ENCODE results near the gene CDC34.

Gene CDC34

DNA sequence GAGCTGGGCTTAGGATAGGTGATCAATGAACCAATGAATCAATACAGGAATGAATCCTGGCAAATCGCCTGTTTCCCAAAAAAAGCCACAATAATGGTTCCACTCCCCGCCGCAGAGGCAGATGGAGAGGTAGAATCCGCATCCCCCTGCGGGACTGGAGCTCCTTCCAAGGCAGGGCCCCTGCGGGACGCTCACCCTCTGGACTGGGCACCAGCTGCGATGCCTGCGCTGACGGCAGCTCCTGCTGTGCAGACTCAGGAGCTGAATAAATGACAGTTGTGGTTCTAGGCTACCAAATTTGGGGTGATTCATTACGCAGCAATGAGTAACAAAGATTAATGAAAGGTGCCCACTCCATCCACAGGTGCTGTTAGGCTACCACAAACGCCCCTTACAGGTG lies 8.8 kb upstream of the CDC34 start:
- no peak overlapping the region for H3K4me3 ChIP-seq (ENCODE audit: low read length in 2 of 2)
- no peaks in the 10 kb centered on the region for H3K4me1 ChIP-seq (ENCODE audit: control insufficient read depth in 2 of 2, insufficient read depth in 2 of 2, low read length in 2 of 2)
- peaks cover 0 to 3% of the 10 kb centered on the region in 2 donors for H3K27me3 ChIP-seq (ENCODE audit: control insufficient read depth in 2 of 2, insufficient read depth in 2 of 2, low read length in 2 of 2)
- no peak overlapping the region for H3K9ac ChIP-seq (ENCODE audit: low read depth in 1 of 2, low read length in 2 of 2)
- no peaks in the 10 kb centered on the region for H3K9me3 ChIP-seq (ENCODE audit: control insufficient read depth in 2 of 2, low read length in 2 of 2)
- H3K27ac ChIP-seq (ENCODE audit: low read depth in 2 of 2, low read length in 2 of 2) = no peak overlapping the region
- H3K36me3 ChIP-seq (ENCODE audit: control insufficient read depth in 2 of 2, insufficient read depth in 2 of 2, low read length in 2 of 2) = no peaks in the 10 kb centered on the region

GRCh38 chr19:524062-524674 lies 7.4 kb upstream of the CDC34 start:
- no peak overlapping the region for H3K4me3 ChIP-seq (ENCODE audit: low read length in 2 of 2)
- no peak overlapping the region for H3K27ac ChIP-seq (ENCODE audit: low read depth in 2 of 2, low read length in 2 of 2)
- peaks cover 0 to 3% of the 10 kb centered on the region in 2 donors for H3K27me3 ChIP-seq (ENCODE audit: control insufficient read depth in 2 of 2, insufficient read depth in 2 of 2, low read length in 2 of 2)
- no peaks in the 10 kb centered on the region for H3K36me3 ChIP-seq (ENCODE audit: control insufficient read depth in 2 of 2, insufficient read depth in 2 of 2, low read length in 2 of 2)
- no peaks in the 10 kb centered on the region for H3K9me3 ChIP-seq (ENCODE audit: control insufficient read depth in 2 of 2, low read length in 2 of 2)
- H3K9ac ChIP-seq (ENCODE audit: low read depth in 1 of 2, low read length in 2 of 2) = no peak overlapping the region
- H3K4me1 ChIP-seq (ENCODE audit: control insufficient read depth in 2 of 2, insufficient read depth in 2 of 2, low read length in 2 of 2) = no peaks in the 10 kb centered on the region

GRCh38 chr19:525029-525428 lies 6.5 kb upstream of the CDC34 start:
- H3K36me3 ChIP-seq (ENCODE audit: control insufficient read depth in 2 of 2, insufficient read depth in 2 of 2, low read length in 2 of 2) = no peaks in the 10 kb centered on the region
- no peak overlapping the region for H3K27ac ChIP-seq (ENCODE audit: low read depth in 2 of 2, low read length in 2 of 2)
- peaks cover 0 to 3% of the 10 kb centered on the region in 2 donors for H3K27me3 ChIP-seq (ENCODE audit: control insufficient read depth in 2 of 2, insufficient read depth in 2 of 2, low read length in 2 of 2)
- H3K9ac ChIP-seq (ENCODE audit: low read depth in 1 of 2, low read length in 2 of 2) = no peak overlapping the region
- no peak overlapping the region for H3K4me3 ChIP-seq (ENCODE audit: low read length in 2 of 2)
- no peaks in the 10 kb centered on the region for H3K4me1 ChIP-seq (ENCODE audit: control insufficient read depth in 2 of 2, insufficient read depth in 2 of 2, low read length in 2 of 2)
- H3K9me3 ChIP-seq (ENCODE audit: control insufficient read depth in 2 of 2, low read length in 2 of 2) = no peaks in the 10 kb centered on the region

DNA sequence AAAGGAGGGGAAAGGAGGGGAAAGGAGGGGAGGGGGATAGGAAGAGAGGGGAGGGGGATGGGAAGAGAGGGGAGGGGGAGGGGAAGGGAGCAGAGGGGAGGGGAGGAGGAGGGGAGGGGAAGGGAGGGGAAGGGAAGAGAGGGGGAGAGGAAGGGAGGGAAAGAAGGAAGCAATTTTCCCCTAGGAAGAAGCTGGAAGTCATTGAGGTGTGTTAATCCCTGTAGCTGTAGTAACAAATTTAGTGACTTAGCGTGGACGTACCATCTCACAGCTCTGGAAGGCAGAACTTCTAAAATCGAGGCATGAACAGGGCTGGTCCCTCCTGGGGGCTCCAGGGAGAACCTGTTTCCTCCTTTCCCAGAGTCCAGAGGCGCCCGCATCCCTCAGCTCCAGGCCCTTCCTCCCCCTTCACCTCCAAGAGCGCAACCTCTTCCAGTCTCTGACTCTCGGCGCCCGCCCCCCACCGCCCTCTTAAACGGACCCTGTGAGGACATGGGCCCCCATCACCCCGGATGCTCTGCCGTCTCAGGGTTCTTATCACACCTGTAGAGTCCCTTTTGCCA lies 5.6 kb upstream of the CDC34 start:
- no peaks in the 10 kb centered on the region for H3K36me3 ChIP-seq (ENCODE audit: control insufficient read depth in 2 of 2, insufficient read depth in 2 of 2, low read length in 2 of 2)

GRCh38 chr19:530134-531008 lies 1.2 kb upstream of the CDC34 start:
- peak overlapping the region; percentile 52 to 90 for H3K9ac ChIP-seq (ENCODE audit: low read depth in 1 of 2, low read length in 2 of 2)
- no peaks in the 10 kb centered on the region for H3K9me3 ChIP-seq (ENCODE audit: control insufficient read depth in 2 of 2, low read length in 2 of 2)
- peaks cover 0 to under 1% of the 10 kb centered on the region in 2 donors for H3K27me3 ChIP-seq (ENCODE audit: control insufficient read depth in 2 of 2, insufficient read depth in 2 of 2, low read length in 2 of 2)
- peak overlapping the region; percentile 92 to 94 for H3K27ac ChIP-seq (ENCODE audit: low read depth in 2 of 2, low read length in 2 of 2)
- peaks cover 16 to 23% of the 10 kb centered on the region in 2 donors for H3K4me1 ChIP-seq (ENCODE audit: control insufficient read depth in 2 of 2, insufficient read depth in 2 of 2, low read length in 2 of 2)
- no peaks in the 10 kb centered on the region for H3K36me3 ChIP-seq (ENCODE audit: control insufficient read depth in 2 of 2, insufficient read depth in 2 of 2, low read length in 2 of 2)
- H3K4me3 ChIP-seq (ENCODE audit: low read length in 2 of 2) = peak overlapping the region; percentile 75 to 79

More for the DNA sequence above, 5.6 kb upstream of the CDC34 start:
- Histone ChIP-seq H3K9me3 (ENCODE audit: control insufficient read depth in 2 of 2, low read length in 2 of 2) (no peaks in the 10 kb centered on the region), H3K9ac (ENCODE audit: low read depth in 1 of 2, low read length in 2 of 2) (no peak overlapping the region), H3K4me3 (ENCODE audit: low read length in 2 of 2) (no peak overlapping the region), H3K27ac (ENCODE audit: low read depth in 2 of 2, low read length in 2 of 2) (no peak overlapping the region), H3K27me3 (ENCODE audit: control insufficient read depth in 2 of 2, insufficient read depth in 2 of 2, low read length in 2 of 2) (peaks cover 0 to 3% of the 10 kb centered on the region in 2 donors), H3K4me1 (ENCODE audit: control insufficient read depth in 2 of 2, insufficient read depth in 2 of 2, low read length in 2 of 2) (peaks cover 3 to 4% of the 10 kb centered on the region in 2 donors)

- Histone ChIP-seq H3K9ac (ENCODE audit: low read depth in 1 of 2, low read length in 2 of 2) (peak overlapping the region; percentile 52 to 90), H3K4me3 (ENCODE audit: low read length in 2 of 2) (peak overlapping the region; percentile 75 to 79), H3K4me1 (ENCODE audit: control insufficient read depth in 2 of 2, insufficient read depth in 2 of 2, low read length in 2 of 2) (peaks cover 19 to 23% of the 10 kb centered on the region in 2 donors), H3K27me3 (ENCODE audit: control insufficient read depth in 2 of 2, insufficient read depth in 2 of 2, low read length in 2 of 2) (no peaks in the 10 kb centered on the region), H3K36me3 (ENCODE audit: control insufficient read depth in 2 of 2, insufficient read depth in 2 of 2, low read length in 2 of 2) (peaks cover 3 to 7% of the 10 kb centered on the region in 2 donors), H3K9me3 (ENCODE audit: control insufficient read depth in 2 of 2, low read length in 2 of 2) (no peaks in the 10 kb centered on the region), H3K27ac (ENCODE audit: low read depth in 2 of 2, low read length in 2 of 2) (peak overlapping the region; percentile 92 to 94)
Measured at GRCh38 chr19:531009-531752, 379 bp upstream of the CDC34 start.

DNA sequence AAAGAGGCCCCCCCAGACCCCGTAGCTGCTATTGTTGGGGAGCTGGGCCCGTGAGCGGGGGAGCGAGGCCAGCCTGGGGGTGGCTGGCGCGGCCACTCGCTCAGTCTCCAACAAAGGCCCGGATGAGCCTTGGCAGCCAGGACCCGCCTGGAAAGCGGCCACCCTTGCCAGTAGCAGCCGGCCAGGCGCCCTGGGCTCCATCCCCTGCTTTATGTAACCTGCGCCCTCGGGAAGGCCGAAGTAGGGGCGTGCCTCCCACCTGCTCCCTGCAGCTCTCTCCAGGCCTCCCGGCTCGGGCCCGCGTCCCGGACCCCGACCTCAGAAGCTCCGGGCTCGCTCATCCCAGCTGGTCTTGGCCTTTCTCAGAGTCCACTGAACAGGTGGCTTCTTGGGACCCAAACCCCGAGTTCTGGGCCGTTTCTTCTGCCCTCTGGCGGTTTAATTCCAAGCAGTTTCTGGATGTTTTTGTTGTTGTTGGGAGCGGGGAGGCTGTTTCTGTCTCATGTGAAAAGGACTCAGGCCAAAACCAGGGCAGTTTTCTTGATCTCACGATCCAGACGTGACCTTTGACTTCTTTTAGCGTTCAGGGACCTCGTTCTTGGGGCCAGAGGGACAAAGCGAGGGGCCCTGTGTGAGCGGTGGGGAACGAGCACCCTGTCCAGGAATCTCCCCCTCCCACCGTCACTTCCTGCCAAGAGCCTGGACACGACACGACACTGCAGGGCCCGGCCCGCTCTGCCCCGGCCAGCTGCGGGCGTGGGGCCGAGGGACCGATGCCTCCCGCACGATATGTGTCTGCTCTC lies 1.2 kb downstream of the CDC34 start:
- peaks cover 10 to 17% of the 10 kb centered on the region in 2 donors for H3K36me3 ChIP-seq (ENCODE audit: control insufficient read depth in 2 of 2, insufficient read depth in 2 of 2, low read length in 2 of 2)
- H3K27me3 ChIP-seq (ENCODE audit: control insufficient read depth in 2 of 2, insufficient read depth in 2 of 2, low read length in 2 of 2) = no peaks in the 10 kb centered on the region
- no peaks in the 10 kb centered on the region for H3K9me3 ChIP-seq (ENCODE audit: control insufficient read depth in 2 of 2, low read length in 2 of 2)
- H3K9ac ChIP-seq (ENCODE audit: low read depth in 1 of 2, low read length in 2 of 2) = peak overlapping the region; percentile 79 to 83
- H3K27ac ChIP-seq (ENCODE audit: low read depth in 2 of 2, low read length in 2 of 2) = peak overlapping the region; percentile 77 to 82
- peak overlapping the region; percentile 81 to 92 for H3K4me3 ChIP-seq (ENCODE audit: low read length in 2 of 2)
- H3K4me1 ChIP-seq (ENCODE audit: control insufficient read depth in 2 of 2, insufficient read depth in 2 of 2, low read length in 2 of 2) = peaks cover 19 to 23% of the 10 kb centered on the region in 2 donors

DNA sequence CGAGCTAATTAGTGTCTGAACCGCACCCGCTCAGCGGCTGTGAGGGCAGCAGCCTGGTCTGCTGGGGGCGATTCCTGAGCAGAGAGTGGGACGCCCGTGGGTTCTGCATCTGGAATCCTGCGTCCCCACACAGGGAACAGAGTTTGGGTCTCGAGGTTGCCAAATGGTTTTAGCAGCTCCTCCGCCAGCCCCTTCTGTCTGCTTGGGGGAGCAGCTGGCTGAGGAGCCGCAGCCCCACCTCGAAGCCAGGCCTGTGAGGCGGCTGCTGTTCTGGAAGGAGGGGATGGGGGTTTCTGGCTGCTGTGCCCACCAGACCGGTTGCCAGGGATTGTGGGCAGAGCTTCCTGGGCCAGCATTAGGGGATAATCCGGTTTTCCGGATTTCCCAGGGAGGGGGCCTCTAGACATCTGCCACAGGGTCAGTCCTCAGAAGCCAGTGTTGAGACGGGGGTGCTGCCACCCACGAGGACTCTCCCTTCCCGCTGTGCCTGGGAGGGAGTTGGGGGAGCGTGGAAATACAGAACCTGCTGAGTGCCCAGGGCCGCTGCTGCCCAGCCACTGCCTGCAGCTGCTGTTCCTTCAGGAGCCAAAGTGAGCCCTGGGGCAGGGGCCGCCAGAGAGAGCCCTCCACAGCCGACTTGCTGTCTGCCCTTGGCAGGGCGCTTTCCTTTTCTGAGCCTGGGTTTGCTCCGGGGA lies 2.0 kb downstream of the CDC34 start:
- Histone ChIP-seq H3K36me3 (ENCODE audit: control insufficient read depth in 2 of 2, insufficient read depth in 2 of 2, low read length in 2 of 2) (peaks cover 16 to 20% of the 10 kb centered on the region in 2 donors), H3K9ac (ENCODE audit: low read depth in 1 of 2, low read length in 2 of 2) (peak overlapping the region; percentile 63 to 83), H3K27me3 (ENCODE audit: control insufficient read depth in 2 of 2, insufficient read depth in 2 of 2, low read length in 2 of 2) (no peaks in the 10 kb centered on the region), H3K9me3 (ENCODE audit: control insufficient read depth in 2 of 2, low read length in 2 of 2) (no peaks in the 10 kb centered on the region), H3K4me1 (ENCODE audit: control insufficient read depth in 2 of 2, insufficient read depth in 2 of 2, low read length in 2 of 2) (peaks cover 19 to 23% of the 10 kb centered on the region in 2 donors), H3K4me3 (ENCODE audit: low read length in 2 of 2) (peak overlapping the region; percentile 81 to 92), H3K27ac (ENCODE audit: low read depth in 2 of 2, low read length in 2 of 2) (peak overlapping the region; percentile 77 to 82)

- H3K9ac ChIP-seq (ENCODE audit: low read depth in 1 of 2, low read length in 2 of 2) = peak overlapping the region in 1 of 2 donors; percentile 83
- no peak overlapping the region for H3K4me3 ChIP-seq (ENCODE audit: low read length in 2 of 2)
- no peak overlapping the region for H3K27ac ChIP-seq (ENCODE audit: low read depth in 2 of 2, low read length in 2 of 2)
- peaks cover 20% of the 10 kb centered on the region in 2 donors for H3K36me3 ChIP-seq (ENCODE audit: control insufficient read depth in 2 of 2, insufficient read depth in 2 of 2, low read length in 2 of 2)
- peaks cover 19 to 23% of the 10 kb centered on the region in 2 donors for H3K4me1 ChIP-seq (ENCODE audit: control insufficient read depth in 2 of 2, insufficient read depth in 2 of 2, low read length in 2 of 2)
- H3K27me3 ChIP-seq (ENCODE audit: control insufficient read depth in 2 of 2, insufficient read depth in 2 of 2, low read length in 2 of 2) = no peaks in the 10 kb centered on the region
- H3K9me3 ChIP-seq (ENCODE audit: control insufficient read depth in 2 of 2, low read length in 2 of 2) = no peaks in the 10 kb centered on the region
Measured at GRCh38 chr19:534088-534487, 2.5 kb downstream of the CDC34 start.

Data from mucosa of rectum (tissue), 2 donors.